ENCODE results near the gene SDF2.
"Not testable (repeated sequence)": the region's sequence is repeated elsewhere in the genome, so short reads cannot be mapped to it uniquely, and the experiment has no call there.

Gene SDF2

DNA sequence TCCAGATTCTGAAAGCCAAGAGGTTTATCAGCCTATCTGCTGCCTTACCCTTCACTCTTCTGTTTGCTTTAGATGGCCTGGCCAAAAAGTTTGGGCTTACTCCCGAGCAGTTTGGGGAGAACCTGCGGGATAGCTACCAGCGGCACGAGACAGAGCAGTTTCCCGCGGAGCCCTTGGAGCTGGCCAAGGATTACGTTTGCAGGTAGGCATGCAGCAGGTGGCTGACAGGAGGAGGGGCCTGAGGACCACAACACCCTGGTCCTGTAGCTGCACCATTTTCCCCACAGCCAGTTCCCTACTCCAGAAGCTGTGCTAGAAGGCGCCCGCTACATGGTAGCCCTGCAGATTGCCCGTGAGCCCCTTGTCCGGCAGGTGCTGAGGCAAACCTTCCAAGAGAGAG, 20.9 kb upstream of the SDF2 start:
- no peak for DNase-seq

- peak; percentile 6 for DNase-seq
Observed at GRCh38 chr17:28675980-28676379, 14.3 kb upstream of the SDF2 start.

- DNase-seq, result no peak
Observed at GRCh38 chr17:28675490-28675889, 13.8 kb upstream of the SDF2 start.

- DNase-seq, result no peak
Observed at GRCh38 chr17:28669918-28670317, 8.2 kb upstream of the SDF2 start.

- DNase-seq, result no peak
Observed at GRCh38 chr17:28667870-28668269, 6.2 kb upstream of the SDF2 start.

- DNase-seq, result no peak
Observed at GRCh38 chr17:28665994-28666393, 4.3 kb upstream of the SDF2 start.

DNA sequence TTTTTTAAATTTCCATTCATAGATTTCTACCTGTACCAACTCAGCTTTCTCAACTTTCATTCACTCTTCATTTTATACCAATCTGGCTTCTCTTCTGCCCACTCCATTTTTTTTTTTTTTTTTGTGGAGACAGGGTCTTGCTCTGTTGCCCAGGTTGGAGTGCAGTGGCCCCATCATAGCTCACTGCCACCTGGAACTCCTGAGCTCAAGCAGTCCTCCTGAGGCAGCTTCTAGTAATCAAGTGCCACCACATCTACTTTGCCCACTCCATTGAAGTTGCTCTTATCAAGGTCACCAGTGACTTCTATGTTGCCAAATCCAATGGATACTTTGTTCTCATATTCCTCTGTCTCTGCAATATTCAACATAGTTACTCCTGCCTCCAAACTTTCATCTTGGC, 2.0 kb upstream of the SDF2 start:
- DNase-seq, result no peak

- no peak for DNase-seq
Observed at GRCh38 chr17:28662527-28662829, 772 bp upstream of the SDF2 start.

DNA sequence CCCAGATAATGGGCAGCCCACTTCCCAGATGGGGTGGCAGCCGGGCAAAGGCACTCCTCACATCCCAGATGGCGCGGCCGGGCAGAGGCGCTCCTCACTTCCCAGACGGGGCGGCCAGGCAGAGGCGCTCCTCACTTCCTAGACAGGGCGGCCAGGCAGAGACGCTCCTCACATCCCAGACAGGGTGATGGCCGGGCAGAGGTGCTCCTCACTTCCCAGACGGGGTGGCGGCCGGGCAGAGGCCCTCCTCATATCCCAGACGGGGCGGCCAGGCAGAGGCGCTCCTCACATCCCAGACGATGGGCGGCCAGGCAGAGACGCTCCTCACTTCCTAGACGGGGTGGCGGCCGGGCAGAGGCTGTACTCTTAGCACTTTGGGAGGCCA, 2.2 kb downstream of the SDF2 start:
- DNase-seq, result not testable (repeated sequence)

DNA sequence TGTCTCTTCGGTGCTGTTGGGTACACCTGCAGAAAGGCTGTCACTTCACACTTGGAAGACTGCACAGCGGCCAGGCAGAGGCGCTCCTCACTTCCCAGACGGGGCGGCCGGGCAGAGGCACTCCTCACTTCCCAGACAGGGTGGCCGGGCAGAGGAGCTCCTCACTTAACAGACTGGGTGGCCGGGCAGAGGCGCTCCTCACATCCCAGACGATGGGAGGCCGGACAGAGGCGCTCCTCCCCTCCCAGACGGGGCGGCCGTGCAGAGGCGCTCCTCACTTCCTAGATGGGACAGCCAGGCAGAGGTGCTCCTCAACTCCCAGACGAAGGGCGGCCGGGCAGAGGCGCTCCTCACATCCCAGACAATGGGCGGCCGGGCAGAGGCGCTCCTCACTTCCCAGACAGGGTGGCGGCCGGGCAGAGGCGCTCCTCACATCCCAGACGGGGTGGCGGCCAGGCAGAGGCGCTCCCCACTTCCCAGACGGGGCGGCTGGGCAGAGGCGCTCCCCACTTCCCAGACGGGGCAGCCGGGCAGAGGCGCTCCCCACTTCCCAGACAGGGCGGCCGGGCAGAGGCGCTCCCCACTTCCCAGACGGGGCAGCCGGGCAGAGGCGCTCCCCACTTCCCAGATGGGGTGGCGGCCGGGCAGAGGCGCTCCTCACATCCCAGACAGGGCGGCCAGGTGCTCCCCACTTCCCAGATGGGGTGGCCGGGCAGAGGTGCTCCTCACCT, 2.8 kb downstream of the SDF2 start:
- DNase-seq, result not testable (repeated sequence)

- not testable (repeated sequence) for DNase-seq
Observed at GRCh38 chr17:28658342-28658741, 3.4 kb downstream of the SDF2 start.

DNA sequence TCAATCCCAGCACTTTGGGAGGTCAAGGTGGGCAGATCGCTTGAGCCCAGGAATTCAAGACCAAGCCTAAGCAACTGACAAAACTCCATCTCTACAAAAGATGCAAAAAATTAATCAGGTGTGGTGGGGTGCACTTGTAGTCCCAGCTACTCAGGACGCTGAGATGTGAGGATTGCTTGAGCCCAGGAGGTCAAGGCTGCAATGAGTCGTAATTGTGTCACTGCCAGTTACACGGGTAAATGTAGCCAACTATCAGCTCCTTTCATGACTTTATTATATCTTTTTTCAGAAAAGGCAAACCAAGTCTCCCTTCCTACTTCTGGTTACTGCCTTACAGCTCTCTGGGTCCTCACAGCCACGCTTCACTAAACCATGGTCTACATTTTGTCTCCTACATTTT, 4.0 kb downstream of the SDF2 start:
- DNase-seq, result no peak

GRCh38 chr17:28655160-28655559, 6.5 kb downstream of the SDF2 start:
- no peak for DNase-seq

DNA sequence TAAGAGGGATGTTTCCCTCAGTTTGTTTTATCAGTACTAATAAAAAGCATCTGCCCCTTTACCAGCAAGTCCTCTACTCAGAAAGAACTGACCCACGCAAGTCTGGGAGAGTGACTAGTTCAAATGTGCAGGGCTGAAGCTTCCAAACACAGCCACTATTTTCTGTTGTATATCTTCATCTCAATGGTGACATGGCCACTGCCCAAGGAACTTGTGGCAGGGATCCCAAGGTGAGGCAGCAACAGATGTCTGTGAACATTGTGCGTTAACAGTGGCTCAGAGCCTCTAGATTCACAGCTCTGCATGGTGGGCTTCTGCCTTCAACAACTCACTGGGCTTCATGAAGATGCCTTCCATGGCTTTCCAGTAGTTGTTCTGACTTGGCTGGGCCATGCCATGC, 13.0 kb downstream of the SDF2 start:
- DNase-seq, result no peak

GRCh38 chr17:28646039-28646754, 15.5 kb downstream of the SDF2 start:
- no peak for DNase-seq

DNA sequence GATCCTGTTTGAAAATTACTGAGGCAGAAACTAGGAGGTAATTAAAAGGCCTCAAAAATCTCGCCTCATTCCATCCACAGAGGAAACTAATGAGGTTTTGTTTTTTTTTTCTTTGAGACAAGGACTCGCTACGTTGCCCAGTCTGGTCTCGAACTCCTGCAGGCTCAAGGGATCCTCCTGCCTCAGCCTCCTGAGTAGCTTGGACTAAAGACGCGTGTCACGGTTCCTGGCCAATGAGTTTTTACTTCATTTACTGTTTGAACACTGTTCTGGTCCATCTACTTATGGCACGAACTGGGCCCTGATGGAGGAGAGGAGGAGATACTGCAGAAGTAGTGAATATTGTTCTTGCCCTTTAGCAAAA, 16.1 kb downstream of the SDF2 start:
- no peak for DNase-seq

- peak; percentile 90 for DNase-seq
Observed at GRCh38 chr17:28644787-28645575, 16.7 kb downstream of the SDF2 start, which contains the start of gene BLTP2. BLTP2 (minus strand) TSS chr17:28645158; CDS start chr17:28645056, 102 bp downstream.

- peak; percentile 43 for DNase-seq
Observed at GRCh38 chr17:28643983-28644786, 17.5 kb downstream of the SDF2 start.

- no peak for DNase-seq
Observed at GRCh38 chr17:28641579-28641978, 20.1 kb downstream of the SDF2 start.

DNA sequence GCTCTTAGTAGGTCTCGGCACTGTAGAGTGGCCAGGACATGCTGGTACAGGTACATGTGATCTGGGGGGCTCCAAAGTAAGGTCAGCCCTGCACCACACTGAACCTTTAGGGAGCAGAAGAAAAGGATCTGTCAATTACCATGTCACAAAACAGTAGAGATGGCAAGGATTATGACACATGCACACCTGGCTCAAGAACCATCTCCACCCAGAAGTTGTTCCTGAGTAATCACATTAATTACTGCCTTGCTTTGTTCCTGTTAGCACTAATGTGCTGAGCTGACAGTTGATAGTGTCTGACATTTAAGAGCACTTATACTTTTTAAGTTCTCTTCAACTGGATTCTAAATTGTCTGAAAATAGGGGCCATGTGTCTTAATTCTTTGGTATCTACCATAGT, 26.2 kb downstream of the SDF2 start:
- DNase-seq, result no peak

- no peak for DNase-seq
Observed at GRCh38 chr17:28634206-28634865, 27.4 kb downstream of the SDF2 start.

GRCh38 chr17:28626818-28627217, 34.9 kb downstream of the SDF2 start:
- DNase-seq, result no peak

DNA sequence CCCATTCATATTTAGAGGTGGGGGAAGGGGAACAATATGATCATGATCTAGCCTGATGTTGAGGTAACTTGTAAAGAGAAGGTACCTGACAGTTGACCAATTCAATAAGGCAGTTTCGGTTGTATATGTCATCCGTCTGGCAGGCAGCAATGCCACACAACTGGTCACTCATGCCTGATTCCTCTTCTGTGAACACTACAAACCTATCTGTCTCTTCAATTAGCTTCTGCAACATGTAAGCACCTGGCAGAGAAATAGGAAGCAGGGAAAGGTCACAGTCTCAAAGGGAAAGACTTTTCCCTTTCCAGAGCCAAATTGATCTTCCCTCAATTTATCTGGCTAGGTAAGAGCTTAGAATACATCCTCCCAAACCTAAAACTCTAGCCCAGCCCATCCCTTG, 37.6 kb downstream of the SDF2 start:
- no peak for DNase-seq

Data from kidney glomerular epithelial cell (primary cell).